Mammary epithelial cell (primary cell): ENCODE measurements around the gene NOTCH1.

ENCODE experiments used
- EZH2 ChIP-seq: IDR thresholded peaks from 2 replicates; pipeline ENCODE4 v1.6.1; 2012; ENCODE audit warnings: low read length, inconsistent platforms, borderline replicate concordance
- TF ChIP-seq, protein P1 (sequence below), 2 donors: IDR thresholded peaks in 1 of 2; conservative IDR thresholded peaks in 1 of 2; 2 replicates each; pipeline ENCODE4 v1.5.1; 2011 to 2012; ENCODE audit warnings: inconsistent platforms in 2 of 2, low read length in 2 of 2, mild to moderate bottlenecking in 2 of 2, control low read depth in 1 of 2, low read depth in 1 of 2; ENCODE audit not compliant: insufficient read depth in 1 of 2; ENCODE audit errors: extremely low read depth in 1 of 2

DNA sequence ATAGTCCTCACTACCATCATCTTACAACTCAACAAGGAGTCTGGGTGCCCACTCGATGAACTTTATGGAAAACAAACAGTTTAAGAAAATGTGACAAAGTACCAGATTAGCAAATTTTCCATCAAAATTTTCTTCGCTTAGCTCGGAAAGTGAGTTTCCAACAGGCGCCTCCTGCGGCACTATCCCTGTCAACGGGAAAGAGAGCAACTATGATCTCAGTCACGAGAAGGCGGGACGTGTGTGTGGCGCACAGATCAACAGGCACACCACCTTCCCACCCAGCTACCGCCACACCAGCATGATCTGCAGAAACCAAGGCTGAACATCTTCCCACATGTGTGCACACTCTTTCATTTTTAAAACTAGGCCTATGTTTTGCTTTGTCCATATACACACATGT lies 92.5 kb downstream of the NOTCH1 start:
- TF ChIP-seq, protein P1, sequence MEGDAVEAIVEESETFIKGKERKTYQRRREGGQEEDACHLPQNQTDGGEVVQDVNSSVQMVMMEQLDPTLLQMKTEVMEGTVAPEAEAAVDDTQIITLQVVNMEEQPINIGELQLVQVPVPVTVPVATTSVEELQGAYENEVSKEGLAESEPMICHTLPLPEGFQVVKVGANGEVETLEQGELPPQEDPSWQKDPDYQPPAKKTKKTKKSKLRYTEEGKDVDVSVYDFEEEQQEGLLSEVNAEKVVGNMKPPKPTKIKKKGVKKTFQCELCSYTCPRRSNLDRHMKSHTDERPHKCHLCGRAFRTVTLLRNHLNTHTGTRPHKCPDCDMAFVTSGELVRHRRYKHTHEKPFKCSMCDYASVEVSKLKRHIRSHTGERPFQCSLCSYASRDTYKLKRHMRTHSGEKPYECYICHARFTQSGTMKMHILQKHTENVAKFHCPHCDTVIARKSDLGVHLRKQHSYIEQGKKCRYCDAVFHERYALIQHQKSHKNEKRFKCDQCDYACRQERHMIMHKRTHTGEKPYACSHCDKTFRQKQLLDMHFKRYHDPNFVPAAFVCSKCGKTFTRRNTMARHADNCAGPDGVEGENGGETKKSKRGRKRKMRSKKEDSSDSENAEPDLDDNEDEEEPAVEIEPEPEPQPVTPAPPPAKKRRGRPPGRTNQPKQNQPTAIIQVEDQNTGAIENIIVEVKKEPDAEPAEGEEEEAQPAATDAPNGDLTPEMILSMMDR (conservative IDR thresholded peaks at IDR 0.05 in 1 of 2, IDR thresholded peaks at IDR 0.05 in 1 of 2; ENCODE audit: extremely low read depth in 1 of 2, insufficient read depth in 1 of 2, low read depth in 1 of 2, low read length in 2 of 2), result no peak
- TF ChIP-seq EZH2, result no peak
